Measurements from ENCODE around the gene STAT1.

- TF ChIP-seq CTCF (IDR thresholded peaks at IDR 0.05) (no peak), POLR2A (IDR thresholded peaks at IDR 0.05) (no peak)
Measured at GRCh38 chr2:191031256-191031655, 17.3 kb upstream of the STAT1 start.
